ENCODE results near the gene EIF2B2.

Gene EIF2B2

DNA sequence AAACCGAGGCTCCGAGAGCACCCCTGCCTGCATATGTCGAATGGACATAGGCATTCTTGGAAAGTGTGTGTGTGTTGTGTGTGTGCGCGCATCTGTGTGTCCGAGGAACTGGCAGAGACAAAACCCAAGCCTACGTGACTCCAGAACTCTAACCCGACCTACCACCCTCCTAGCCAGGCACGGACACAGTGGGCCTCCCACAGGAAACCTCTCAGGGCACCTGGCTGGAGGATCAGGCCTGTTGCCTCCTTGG, 46.8 kb upstream of the EIF2B2 start:
- peak overlapping the region; percentile 73 for H3K4me3 Mint-ChIP-seq
- H3K4me1 Mint-ChIP-seq, result peaks cover 68% of the 10 kb centered on the region
- H3K27ac Mint-ChIP-seq, result no peak overlapping the region
- DNase-seq, result no peak
- no peaks in the 10 kb centered on the region for H3K9me3 Mint-ChIP-seq
- no peak for TF ChIP-seq CTCF (IDR thresholded peaks at IDR 0.05)
- no peaks in the 10 kb centered on the region for H3K36me3 Mint-ChIP-seq (ENCODE audit: low read depth)
- peaks cover 26% of the 10 kb centered on the region for H3K27me3 Mint-ChIP-seq (ENCODE audit: low read depth, poor library complexity)

DNA sequence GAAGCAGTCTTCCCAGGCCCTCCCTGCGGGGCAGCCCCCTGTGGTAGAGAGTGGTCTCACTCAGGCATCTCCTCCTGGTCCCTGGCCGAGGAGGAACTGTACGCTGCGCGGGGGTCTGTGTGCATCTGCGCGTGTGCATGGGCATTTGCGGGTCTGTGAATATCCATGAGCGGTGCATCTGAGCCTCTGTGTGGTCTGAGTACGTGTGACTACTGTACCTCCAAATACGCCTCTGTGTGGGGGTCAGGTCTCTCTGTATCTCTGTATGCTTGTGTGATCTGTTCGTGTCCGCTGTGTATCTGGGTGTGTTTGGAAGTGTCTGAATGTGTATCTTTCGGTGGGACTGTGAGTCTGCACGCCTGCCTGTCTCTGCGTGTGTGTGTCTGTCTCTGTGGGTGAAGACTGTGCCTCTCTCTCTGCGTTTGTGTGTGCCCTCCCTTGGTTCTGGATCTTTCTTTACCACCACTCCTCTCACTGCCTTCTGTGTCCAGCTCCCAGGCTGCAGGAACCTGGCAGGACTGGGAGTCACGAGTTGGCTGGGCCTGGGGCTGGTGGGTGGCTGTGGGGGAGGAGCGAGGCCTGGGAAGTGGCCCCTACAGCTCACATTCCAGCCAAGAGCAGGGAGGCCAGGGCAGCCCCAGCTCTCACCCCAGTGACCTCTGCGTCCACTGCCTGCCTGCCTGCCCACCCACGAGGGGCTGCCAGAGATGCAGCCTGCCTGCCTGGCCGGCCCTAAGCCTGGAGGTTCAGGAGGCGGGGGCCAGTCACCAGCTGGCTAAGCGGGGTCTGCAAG, 46.2 kb upstream of the EIF2B2 start:
- Mint-ChIP-seq H3K27ac (peak overlapping the region; percentile 38), H3K4me1 (peaks cover 68% of the 10 kb centered on the region), H3K4me3 (peak overlapping the region; percentile 73), H3K36me3 (ENCODE audit: low read depth) (no peaks in the 10 kb centered on the region), H3K27me3 (ENCODE audit: low read depth, poor library complexity) (peaks cover 26% of the 10 kb centered on the region), H3K9me3 (no peaks in the 10 kb centered on the region)
- no peak for TF ChIP-seq CTCF (IDR thresholded peaks at IDR 0.05)
- peak; percentile 77 for DNase-seq

DNA sequence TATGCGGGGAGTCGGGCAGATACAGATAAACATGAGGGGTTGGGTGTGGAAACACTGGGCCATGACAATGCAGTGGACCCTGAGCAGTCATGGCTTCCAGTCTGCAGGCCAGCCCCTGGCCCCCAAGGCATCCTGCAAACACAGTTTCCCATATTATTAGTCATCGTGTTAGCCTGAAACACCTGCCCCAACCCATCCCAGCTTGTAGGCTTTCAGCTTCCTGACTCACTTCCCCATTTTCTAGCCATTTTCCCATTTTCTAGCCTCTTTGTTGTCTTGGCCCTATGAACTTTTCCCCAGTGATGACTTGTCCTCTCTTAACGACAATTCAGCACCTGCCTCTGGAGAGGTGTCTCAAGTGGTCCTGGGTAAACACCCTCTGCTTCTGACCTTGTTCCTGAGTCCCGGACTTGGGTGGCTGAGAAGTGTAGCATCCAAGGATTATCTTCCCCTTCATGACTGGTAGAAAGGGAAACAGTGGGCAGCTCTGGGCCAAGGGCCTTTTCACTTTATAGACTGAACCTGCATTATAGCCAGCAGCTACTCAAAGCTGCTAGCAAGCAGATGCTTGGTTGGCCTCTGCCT, 43.0 kb upstream of the EIF2B2 start:
- Mint-ChIP-seq H3K36me3 (ENCODE audit: low read depth) (peaks cover 5% of the 10 kb centered on the region), H3K27ac (no peak overlapping the region), H3K4me3 (no peak overlapping the region), H3K4me1 (peaks cover 70% of the 10 kb centered on the region), H3K9me3 (no peaks in the 10 kb centered on the region), H3K27me3 (ENCODE audit: low read depth, poor library complexity) (peaks cover 36% of the 10 kb centered on the region)
- no peak for DNase-seq
- no peak for TF ChIP-seq CTCF (IDR thresholded peaks at IDR 0.05)

DNA sequence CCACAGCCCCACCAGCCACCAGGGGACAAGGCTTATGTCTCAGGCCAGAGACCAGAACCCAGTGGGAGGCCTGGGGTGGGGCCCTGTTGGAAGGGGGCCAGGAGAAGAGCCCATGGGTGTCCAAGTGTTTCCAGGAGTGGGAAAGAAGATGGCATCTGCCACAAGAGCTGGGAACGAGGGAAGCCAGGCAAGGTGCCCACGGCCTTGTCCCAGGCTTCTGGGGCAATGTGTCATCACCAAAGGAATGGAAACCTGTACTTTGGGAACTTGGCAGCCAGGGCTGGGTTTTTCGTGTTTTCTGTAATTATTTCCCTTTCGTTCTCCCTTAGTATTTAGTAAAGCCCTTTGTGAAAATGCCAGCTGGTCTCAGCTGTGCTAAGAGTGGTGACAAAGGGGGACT, 42.0 kb upstream of the EIF2B2 start:
- Mint-ChIP-seq H3K4me3 (no peak overlapping the region), H3K4me1 (peaks cover 70% of the 10 kb centered on the region)

DNA sequence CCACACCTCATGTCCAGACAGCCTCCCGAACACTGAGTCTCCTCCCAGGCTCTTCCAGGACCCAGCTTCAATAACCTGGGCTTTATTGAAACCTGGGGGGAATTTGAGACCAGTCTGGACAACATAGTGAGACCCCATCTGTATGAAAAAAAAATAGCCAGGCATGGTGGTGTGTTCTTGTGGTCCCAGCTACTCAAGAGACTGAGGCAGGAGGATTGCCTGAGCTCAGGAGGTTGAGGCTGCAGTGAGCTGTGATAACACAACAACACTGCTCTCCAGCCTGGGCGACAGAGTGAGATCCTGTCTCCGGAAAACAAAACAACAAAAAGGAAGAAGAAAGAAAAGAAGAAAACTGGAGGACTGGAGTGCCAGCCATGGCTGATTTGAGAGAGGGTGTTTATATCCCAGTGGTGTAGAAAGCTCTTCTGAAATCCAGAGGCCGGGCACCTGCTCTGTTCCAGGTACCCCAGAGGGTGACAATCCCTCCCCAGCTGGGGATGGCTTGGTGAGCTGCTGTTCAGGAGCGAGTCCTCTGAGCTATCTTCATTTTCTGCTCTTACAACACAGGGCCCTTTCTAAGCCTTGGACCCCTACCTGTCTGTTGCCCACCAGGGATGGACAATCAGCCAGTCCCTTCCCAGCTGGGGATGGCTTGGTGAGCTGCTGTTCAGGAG, 41.3 kb upstream of the EIF2B2 start:
- Mint-ChIP-seq H3K27me3 (ENCODE audit: low read depth, poor library complexity) (peaks cover 39% of the 10 kb centered on the region), H3K36me3 (ENCODE audit: low read depth) (peaks cover 5% of the 10 kb centered on the region), H3K27ac (no peak overlapping the region), H3K4me3 (no peak overlapping the region), H3K9me3 (no peaks in the 10 kb centered on the region), H3K4me1 (peaks cover 69% of the 10 kb centered on the region)
- no peak for TF ChIP-seq CTCF (IDR thresholded peaks at IDR 0.05)
- no peak for DNase-seq

More for the DNA sequence above, 42.0 kb upstream of the EIF2B2 start:
- Mint-ChIP-seq H3K27me3 (ENCODE audit: low read depth, poor library complexity) (peaks cover 36% of the 10 kb centered on the region), H3K27ac (no peak overlapping the region), H3K36me3 (ENCODE audit: low read depth) (peaks cover 5% of the 10 kb centered on the region), H3K9me3 (no peaks in the 10 kb centered on the region)
- no peak for TF ChIP-seq CTCF (IDR thresholded peaks at IDR 0.05)
- DNase-seq, result no peak

Data from nephron progenitor cell (in vitro differentiated cells).